ENCODE measurements around the gene PTGIS. TPM values are rescaled to one million over a fixed set of nuclear protein-coding genes. Genes with fewer than 3 reads are reported as not detected.

The PTGIS gene
- total and polyA plus RNA-seq, 2 experiments from 2014 or later: 109 to 192 TPM

- no peak overlapping the region for H3K4me2 ChIP-seq (ENCODE audit: unreplicated experiment)
- no peak overlapping the region for H3K9ac ChIP-seq
- H3K9me2 ChIP-seq (ENCODE audit: insufficient read depth): no peaks in the 10 kb centered on the region
- no peaks in the 10 kb centered on the region for H3K79me2 ChIP-seq (ENCODE audit: insufficient read depth)
- no peak overlapping the region for H3K4me3 ChIP-seq
- in situ Hi-C loops (cut with MboI): no loop called here
- no peak for DNase-seq
- no peaks in the 10 kb centered on the region for H3K9me3 ChIP-seq (ENCODE audit: low read depth)
- H4K20me1 ChIP-seq (ENCODE audit: insufficient read depth): no peaks in the 10 kb centered on the region
- 95% methylated on average over 2 of the region's 2 CpGs for WGBS, 2 experiments (ENCODE audit: low coverage in 1 of 2, low lambda C conversion rate in 2 of 2, missing lambda C conversion rate in 2 of 2)
- no peak overlapping the region for H3K27ac ChIP-seq
- H3F3A ChIP-seq (ENCODE audit: insufficient read depth): peaks cover 52% of the 10 kb centered on the region
- H3K36me3 ChIP-seq (ENCODE audit: low read depth): peaks cover 69% of the 10 kb centered on the region
- no peak overlapping the region for H2AFZ ChIP-seq
- TF ChIP-seq EZH2phosphoT487 (IDR thresholded peaks at IDR 0.05; ENCODE audit: insufficient read depth, low read depth) (no peak), EZH2 (IDR thresholded peaks at IDR 0.05; ENCODE audit: insufficient read depth, poor library complexity, severe bottlenecking) (no peak)
- no peaks in the 10 kb centered on the region for H3K27me3 ChIP-seq (replicated peaks; ENCODE audit: insufficient read depth)
- no peaks in the 10 kb centered on the region for H3K4me1 ChIP-seq (ENCODE audit: insufficient read depth)
Measured at GRCh38 chr20:49526568-49526967, 41.4 kb downstream of the PTGIS start.

- Histone ChIP-seq H3K4me1 (ENCODE audit: insufficient read depth) (no peaks in the 10 kb centered on the region), H4K20me1 (ENCODE audit: insufficient read depth) (no peaks in the 10 kb centered on the region), H3K4me3 (no peak overlapping the region), H3K4me2 (ENCODE audit: unreplicated experiment) (no peak overlapping the region), H3K79me2 (ENCODE audit: insufficient read depth) (no peaks in the 10 kb centered on the region), H3K27ac (no peak overlapping the region), H3K36me3 (ENCODE audit: low read depth) (peaks cover 71% of the 10 kb centered on the region), H2AFZ (no peak overlapping the region), H3K9me3 (ENCODE audit: low read depth) (no peaks in the 10 kb centered on the region), H3F3A (ENCODE audit: insufficient read depth) (peaks cover 52% of the 10 kb centered on the region), H3K9me2 (ENCODE audit: insufficient read depth) (no peaks in the 10 kb centered on the region), H3K27me3 (replicated peaks; ENCODE audit: insufficient read depth) (no peaks in the 10 kb centered on the region), H3K9ac (no peak overlapping the region)
- DNase-seq: no peak
- 87 to 90% methylated on average over 6 of the region's 6 CpGs for WGBS, 2 experiments (ENCODE audit: low coverage in 1 of 2, low lambda C conversion rate in 2 of 2, missing lambda C conversion rate in 2 of 2)
- in situ Hi-C loops (cut with MboI): no loop called here
- TF ChIP-seq EZH2 (IDR thresholded peaks at IDR 0.05; ENCODE audit: insufficient read depth, poor library complexity, severe bottlenecking) (no peak), EZH2phosphoT487 (IDR thresholded peaks at IDR 0.05; ENCODE audit: insufficient read depth, low read depth) (no peak)
Measured at GRCh38 chr20:49526056-49526455, 41.9 kb downstream of the PTGIS start.

- Histone ChIP-seq H3K36me3 (ENCODE audit: low read depth) (peaks cover 55% of the 10 kb centered on the region), H3K9ac (no peak overlapping the region), H3F3A (ENCODE audit: insufficient read depth) (peaks cover 55% of the 10 kb centered on the region), H4K20me1 (ENCODE audit: insufficient read depth) (0 out of 2 replicates have a peak, but pooled peaks cover 2% of the 10 kb centered on the region), H3K79me2 (ENCODE audit: insufficient read depth) (no peaks in the 10 kb centered on the region), H3K4me1 (ENCODE audit: insufficient read depth) (no peaks in the 10 kb centered on the region), H3K27ac (no peak overlapping the region), H3K4me3 (no peak overlapping the region), H3K9me2 (ENCODE audit: insufficient read depth) (no peaks in the 10 kb centered on the region), H3K9me3 (ENCODE audit: low read depth) (no peaks in the 10 kb centered on the region), H3K27me3 (replicated peaks; ENCODE audit: insufficient read depth) (no peaks in the 10 kb centered on the region), H2AFZ (no peak overlapping the region), H3K4me2 (ENCODE audit: unreplicated experiment) (no peak overlapping the region)
- in situ Hi-C loops (cut with MboI): no loop called here
- TF ChIP-seq EZH2 (IDR thresholded peaks at IDR 0.05; ENCODE audit: insufficient read depth, poor library complexity, severe bottlenecking) (no peak), EZH2phosphoT487 (IDR thresholded peaks at IDR 0.05; ENCODE audit: insufficient read depth, low read depth) (no peak)
- no peak for DNase-seq
- WGBS, 2 experiments (ENCODE audit: low coverage in 1 of 2, low lambda C conversion rate in 2 of 2, missing lambda C conversion rate in 2 of 2): 93 to 96% methylated on average over 8 of the region's 8 CpGs
Measured at GRCh38 chr20:49523767-49524360, 44.1 kb downstream of the PTGIS start.

- no peak for DNase-seq
- Histone ChIP-seq H3F3A (ENCODE audit: insufficient read depth) (peaks cover 54% of the 10 kb centered on the region), H2AFZ (no peak overlapping the region), H3K27me3 (replicated peaks; ENCODE audit: insufficient read depth) (no peaks in the 10 kb centered on the region), H3K9ac (no peak overlapping the region), H4K20me1 (ENCODE audit: insufficient read depth) (0 out of 2 replicates have a peak, but pooled peaks cover 2% of the 10 kb centered on the region), H3K4me1 (ENCODE audit: insufficient read depth) (no peaks in the 10 kb centered on the region), H3K79me2 (ENCODE audit: insufficient read depth) (no peaks in the 10 kb centered on the region), H3K4me3 (no peak overlapping the region), H3K9me3 (ENCODE audit: low read depth) (no peaks in the 10 kb centered on the region), H3K9me2 (ENCODE audit: insufficient read depth) (no peaks in the 10 kb centered on the region), H3K4me2 (ENCODE audit: unreplicated experiment) (no peak overlapping the region), H3K36me3 (ENCODE audit: low read depth) (peaks cover 60% of the 10 kb centered on the region), H3K27ac (no peak overlapping the region)
- WGBS, 2 experiments (ENCODE audit: low coverage in 1 of 2, low lambda C conversion rate in 2 of 2, missing lambda C conversion rate in 2 of 2): 29 to 31% methylated on average over 4 of the region's 4 CpGs
- in situ Hi-C loops (cut with MboI): no loop called here
- no peak for TF ChIP-seq EZH2 (IDR thresholded peaks at IDR 0.05; ENCODE audit: insufficient read depth, poor library complexity, severe bottlenecking)
- no peak for TF ChIP-seq EZH2phosphoT487 (IDR thresholded peaks at IDR 0.05; ENCODE audit: insufficient read depth, low read depth)
Measured at GRCh38 chr20:49521356-49521755, 46.6 kb downstream of the PTGIS start.
